Measurements from ENCODE around the gene BICDL1.

Gene BICDL1

GRCh38 chr12:120085920-120086645 is 97.0 kb downstream of the BICDL1 start:
- DNase-seq: no peak

DNA sequence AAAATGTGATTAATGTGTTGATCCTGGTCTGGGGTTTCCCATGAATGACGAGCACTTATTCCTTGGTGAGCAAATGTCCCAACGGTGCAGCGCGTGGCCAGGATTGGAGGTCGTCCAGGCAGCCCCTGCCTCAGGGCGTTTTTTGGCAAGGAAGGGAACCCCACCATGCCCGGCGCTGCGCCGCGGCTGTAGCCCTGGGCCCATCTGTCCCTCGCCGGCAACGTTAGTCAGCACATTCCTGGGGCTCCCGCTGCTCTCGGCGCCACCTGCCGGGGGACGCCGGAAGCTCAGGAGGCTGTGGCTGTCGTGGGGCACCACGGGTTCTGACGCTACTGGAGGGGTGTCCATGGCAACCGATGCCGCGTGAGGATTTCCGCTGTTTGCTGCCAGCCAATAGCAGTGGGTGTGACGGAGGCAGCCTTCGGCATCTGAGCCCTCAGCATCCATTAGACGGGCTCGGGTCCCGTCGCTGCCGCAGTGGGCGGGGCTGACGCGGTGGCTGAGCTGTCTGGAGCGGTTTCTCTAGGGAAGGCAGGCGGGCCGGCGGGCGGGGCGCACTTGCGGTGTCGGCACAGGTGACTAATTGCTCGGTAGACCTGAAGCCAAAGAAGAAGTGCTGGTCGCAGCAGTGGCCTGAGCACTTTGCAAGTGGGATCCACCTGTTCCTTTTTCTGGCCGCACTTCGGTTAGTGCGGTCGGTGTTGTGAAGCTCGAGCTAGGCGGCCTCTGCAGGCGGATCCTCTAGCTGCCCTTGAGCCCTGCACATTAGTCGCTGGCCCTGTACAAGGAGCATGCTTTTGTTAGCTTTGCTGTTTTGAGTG is 98.0 kb downstream of the BICDL1 start:
- DNase-seq: peak; percentile 98

- no peak for DNase-seq
Measured at GRCh38 chr12:120089105-120089504, 100.1 kb downstream of the BICDL1 start.

- no peak for DNase-seq
Measured at GRCh38 chr12:120089796-120090195, 100.8 kb downstream of the BICDL1 start.

GRCh38 chr12:120090206-120090605 is 101.2 kb downstream of the BICDL1 start:
- DNase-seq: no peak

DNA sequence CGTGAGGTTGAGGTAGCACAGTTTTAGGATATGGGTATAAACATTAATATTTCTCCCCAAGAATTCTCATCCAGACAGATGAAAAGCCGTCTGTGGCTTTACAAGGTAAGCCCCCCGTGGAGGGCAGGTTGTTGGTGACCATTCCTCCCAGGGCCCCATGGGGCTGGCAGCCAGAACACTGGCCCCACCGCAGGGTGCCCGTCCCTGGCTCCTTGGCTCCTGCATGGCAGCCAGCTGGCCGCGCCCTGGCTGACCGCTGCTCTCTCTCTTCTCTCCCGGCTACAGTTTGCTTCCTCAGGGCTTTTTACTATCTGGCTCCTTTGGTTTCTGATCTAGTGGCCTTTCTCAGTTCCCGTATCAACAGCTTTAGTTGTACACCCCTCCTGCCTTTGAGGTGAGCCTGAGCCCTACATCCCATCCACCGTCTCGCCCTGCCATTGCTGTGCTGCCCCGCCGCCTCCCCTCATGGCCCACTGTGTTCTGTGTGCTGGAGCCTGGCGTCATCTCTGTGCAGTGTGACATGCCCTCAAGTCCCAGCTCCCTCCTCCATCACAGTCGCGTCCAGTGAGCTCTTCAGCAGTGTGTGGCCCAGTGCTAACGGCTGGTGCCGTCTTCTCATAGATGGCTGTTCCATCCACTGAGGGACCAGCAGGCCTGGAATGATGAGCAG is 101.7 kb downstream of the BICDL1 start:
- no peak for DNase-seq

DNA sequence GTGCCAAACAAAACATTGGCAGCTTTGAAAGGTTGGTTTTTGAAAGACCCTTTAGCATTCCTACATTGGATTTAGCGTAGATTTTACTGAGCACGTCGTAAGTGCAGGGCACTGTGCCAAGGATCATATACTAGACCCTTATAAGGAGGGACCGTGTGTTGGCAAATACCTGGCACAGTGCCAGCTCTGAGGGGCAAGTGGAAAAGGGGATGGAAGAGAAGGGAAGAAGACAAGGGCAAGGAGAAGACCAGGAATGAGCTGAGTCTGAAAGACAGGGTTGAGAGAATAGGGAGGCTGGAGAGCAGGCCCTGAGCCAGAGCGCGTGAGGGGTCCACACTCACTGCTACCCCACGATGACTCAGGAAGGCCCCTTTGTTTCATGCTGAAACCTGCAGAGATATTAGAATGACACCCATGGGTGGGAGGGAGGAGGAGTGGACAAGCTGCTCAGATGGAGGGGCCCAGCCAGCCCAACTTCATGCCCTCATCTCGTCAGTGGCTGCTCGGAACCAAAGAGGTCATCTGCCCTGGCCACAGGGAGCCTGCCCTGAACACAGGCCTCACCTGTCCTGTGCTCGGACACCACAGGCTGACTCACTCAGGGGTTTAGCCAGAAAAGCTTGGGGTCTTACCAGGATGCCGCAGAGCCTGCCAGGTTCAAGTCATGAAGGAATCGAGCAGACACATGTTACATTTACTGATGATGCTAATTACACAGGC is 102.5 kb downstream of the BICDL1 start:
- no peak for DNase-seq

DNA sequence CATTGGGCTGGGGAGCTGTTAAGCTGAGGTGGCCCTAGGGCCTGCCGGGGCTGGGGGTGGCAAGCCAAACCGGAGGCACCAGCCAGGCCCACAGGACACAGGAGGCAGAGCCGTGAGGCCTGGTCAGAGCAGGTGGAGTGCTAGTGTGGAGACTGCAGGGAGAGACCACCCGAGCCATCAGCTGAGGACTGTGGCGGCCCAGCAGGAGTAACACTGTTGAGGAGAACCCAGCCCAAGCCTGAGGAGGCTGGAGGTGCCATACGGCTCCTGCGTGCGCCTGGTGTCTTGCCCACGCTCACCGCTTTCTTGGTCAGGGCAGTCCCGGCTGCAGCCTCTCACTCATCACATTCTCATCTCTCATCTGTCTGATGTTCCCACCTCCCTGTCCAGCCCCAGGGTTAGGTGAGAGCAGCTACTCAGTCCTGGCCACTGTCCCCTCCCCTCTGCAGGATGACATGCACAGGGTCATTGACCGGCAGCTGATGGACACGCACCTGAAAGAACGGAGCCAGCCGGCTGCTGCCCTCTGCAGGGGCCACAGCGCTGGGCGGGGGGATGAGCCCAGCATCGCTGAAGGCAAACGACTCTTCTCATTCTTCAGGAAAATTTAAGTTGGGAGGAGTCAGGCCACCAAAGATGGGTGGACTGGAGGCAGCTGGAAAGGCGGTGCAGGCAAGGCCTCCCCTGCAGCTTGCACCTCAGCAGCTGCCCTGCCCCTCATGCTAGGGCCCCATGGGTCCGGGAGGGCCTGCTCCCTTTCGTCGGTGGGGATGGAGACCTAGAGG is 103.7 kb downstream of the BICDL1 start:
- no peak for DNase-seq

DNA sequence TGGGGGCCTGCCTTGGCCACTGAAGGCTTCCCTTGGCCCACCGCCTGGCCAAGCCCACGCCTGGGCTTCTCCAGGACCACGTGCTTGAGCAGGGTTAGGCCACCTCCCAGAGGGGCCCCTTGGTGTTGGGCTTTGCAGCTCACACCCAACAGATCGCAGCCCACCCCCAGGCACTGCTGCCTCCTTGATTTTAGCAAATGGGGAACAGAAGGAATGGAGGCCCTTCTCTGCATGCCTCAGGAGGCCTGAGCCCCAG is 104.2 kb downstream of the BICDL1 start:
- DNase-seq: no peak

DNA sequence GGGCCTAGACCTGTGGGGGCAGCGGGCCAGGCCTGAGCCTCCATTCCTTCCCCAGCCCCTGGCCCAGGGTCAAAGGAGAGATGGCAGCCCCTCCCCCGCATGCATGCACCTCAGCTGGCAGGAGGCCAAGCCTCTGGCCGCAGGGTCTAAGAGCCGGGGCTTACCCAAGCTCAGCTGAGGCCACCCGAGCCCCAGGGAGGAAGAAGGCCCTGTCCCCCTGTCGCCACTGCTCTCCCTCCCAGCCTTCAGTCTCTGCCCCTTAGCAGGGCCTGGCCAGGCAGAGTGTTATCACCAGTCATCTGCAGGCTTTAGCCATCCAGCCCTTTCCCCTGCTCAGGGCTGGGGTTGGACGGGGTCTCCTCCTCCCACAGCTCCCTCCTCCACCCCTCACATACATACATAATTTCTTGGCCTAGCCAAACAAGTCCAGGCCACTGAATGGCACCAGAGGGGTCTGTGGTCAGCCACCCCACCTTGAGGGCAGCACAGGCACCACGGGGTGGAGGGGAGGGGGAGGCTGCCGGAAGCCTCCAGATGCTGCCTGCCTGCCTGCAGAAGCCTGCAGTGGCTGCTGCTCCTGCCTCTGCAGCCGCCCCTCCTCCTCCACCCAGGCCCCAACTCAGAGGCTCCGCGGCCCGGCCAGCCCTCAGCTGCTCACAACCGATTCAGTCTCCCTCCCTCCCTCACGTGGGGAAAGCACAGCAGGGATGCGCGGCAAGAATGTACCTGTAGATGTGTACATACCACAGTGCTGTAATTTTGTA is 104.7 kb downstream of the BICDL1 start:
- no peak for DNase-seq

DNA sequence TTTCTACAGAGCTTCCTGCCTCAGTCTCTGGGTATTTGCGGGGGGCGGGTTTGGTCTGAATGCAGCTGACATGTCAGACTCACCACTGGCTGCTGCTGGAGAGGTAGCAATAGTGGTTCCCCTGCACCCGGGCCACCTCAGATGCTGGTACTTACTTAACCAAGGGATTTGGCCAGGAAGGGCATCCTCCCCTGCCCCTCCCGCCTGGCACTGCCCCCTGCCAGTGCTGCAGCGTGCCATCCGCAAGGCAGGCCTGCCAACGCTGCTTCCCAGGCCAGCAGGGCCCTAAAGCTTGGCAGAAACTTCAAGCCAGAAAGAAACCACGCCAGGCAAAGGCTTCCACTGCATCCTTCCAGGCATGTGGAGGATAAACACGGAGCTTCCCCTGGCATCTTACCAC is 105.4 kb downstream of the BICDL1 start:
- DNase-seq: no peak

DNA sequence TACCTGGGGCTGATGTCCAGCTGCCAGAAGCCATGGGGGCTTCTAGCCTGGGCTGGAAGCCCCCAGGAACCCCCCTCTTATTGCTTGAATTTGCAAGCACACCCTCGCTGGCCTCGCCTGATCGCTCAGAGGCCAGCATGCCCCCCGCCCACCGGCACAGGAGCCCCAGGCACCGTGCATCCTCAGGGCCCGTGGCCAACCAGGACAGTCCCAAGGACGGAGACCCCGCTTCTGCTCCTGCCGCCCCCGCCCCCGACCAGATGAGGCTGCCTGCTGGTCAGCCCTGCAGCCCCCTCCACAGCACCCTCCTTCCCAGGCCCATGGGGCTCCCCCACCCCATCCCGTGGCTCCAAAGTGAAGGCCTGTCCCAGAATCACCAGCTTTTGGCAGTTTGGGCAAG is 106.3 kb downstream of the BICDL1 start:
- no peak for DNase-seq

GRCh38 chr12:120095736-120096135 is 106.7 kb downstream of the BICDL1 start:
- DNase-seq: no peak

DNA sequence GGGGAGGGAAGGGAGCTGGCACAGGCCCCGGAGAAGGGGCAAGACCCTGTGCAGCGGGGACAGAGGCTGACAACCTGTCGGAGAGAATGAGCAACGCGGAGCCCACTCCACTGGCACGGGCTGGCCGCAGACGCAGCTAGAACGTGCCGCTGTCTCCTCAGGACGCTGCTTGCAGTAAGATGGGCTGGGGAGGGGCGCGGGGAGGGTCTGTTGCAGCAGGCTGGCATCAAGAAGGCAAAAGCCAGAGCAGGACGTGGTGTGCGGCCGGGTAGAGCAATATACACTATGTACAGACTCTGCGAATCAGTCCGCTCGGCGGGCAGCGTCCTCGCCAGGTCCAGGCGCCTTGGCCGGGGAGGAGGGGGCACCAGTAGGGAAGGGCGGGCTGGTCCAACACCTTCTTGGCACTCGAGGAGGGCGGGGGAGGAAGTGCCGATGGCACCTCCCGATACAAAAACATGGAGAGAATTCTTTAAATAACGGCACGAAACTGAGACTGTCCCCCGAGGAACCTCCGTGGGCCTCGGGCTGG is 107.7 kb downstream of the BICDL1 start:
- no peak for DNase-seq

- no peak for DNase-seq
Measured at GRCh38 chr12:120098756-120099470, 109.9 kb downstream of the BICDL1 start.

DNA sequence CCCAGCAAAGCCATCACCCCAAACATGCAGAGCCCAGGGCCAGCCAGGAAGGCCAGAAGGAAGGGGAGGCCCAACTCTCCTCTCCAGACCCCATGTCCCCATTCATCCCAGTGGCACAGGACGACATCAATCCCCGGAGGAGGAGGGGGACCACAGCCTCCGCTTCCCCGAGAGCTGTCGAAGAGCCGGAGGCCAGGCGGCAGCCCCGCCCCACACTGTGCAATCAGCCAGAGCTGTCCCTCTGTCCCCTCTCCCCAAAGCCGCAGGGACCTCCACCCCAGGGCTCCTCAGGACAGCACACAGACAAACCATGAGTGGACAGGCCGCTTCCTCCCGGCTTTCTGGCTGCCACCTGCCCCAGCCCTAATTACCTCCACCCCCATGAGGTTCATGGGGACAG is 110.7 kb downstream of the BICDL1 start:
- no peak for DNase-seq

DNA sequence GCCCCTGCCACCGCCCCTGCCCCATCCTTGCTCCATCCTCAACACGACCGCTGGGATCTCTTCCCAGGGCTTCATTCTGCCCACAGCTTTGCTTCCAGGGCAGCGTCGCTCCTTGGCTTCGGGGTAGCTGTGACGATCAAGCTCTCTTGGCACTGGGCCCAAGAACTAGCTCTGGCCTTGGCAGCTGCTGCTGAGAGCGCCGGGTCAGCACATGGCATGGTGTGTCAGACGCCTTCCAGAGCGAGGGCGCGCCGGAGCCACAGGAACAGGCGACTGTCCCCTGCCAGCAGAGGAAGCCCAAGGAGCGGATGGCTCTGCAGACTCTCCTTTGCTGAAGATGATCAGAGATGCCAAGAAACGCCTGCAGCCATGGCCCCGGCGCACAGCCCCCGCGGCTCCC is 111.6 kb downstream of the BICDL1 start:
- DNase-seq: no peak

DNA sequence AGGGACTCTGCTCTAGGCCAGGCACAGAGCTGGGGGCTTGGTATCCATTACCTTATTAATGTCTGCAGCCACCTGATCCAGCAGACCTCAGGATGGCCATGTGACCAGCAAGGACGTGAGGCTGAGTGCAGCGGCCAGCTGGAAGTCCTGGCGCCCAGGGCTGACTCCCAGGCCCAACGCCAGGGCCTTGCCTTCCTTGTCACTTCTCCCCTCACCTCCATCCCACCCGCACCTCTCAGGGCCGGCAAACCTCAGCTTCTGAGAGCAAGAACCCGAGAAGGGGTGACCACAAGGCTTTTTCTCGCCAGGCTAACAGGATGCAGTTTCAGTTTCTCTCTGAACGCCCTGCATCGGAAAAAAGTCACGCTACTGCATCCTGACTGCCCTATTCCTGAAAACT is 112.1 kb downstream of the BICDL1 start:
- no peak for DNase-seq

DNA sequence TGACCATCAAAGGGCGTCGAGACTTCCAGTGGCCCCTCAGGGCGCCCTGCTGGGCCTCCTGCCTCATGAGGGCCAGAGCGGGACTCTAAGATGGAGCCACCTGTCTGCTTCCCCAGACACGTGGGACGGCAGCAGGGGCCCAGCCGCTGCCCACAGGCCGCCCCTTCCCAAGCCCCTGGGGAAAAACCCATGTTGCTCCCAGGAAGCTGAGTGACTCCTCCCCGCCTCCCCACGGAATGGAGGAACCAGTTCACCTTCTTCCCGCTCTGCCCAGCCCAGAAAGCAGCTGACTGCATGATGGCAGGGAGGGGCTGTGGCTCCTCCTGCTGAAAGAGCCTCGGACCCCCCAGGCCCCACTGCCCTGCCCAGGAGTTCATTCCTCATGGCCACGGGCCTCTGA is 112.6 kb downstream of the BICDL1 start:
- no peak for DNase-seq

GRCh38 chr12:120102189-120103043 is 113.4 kb downstream of the BICDL1 start:
- no peak for DNase-seq
